ENCODE measurements around the gene CAPN15. TPM values are rescaled to one million over a fixed set of nuclear protein-coding genes. Genes with fewer than 3 reads are reported as not detected.

The CAPN15 gene
- total and polyA plus RNA-seq, 9 of the 15 experiments (the other 6 are each of a cell fraction or from before 2014, with no cell fraction given): 0.62 to 111 (median 14.2) TPM

GRCh38 chr16:590188-590814 lies 62.8 kb downstream of the CAPN15 start (continued):
- TF ChIP-seq CREB3 (tag; conservative IDR thresholded peaks at IDR 0.05; ENCODE audit: low read depth): no peak
- TF ChIP-seq MGA (IDR thresholded peaks at IDR 0.05): no peak
- no peak for TF ChIP-seq KLF10 (CRISPR knock-in tag; IDR thresholded peaks at IDR 0.05)
- no peak for TF ChIP-seq TCF7L2 (IDR thresholded peaks at IDR 0.05; ENCODE audit: low read depth, low read length)
- no peak for TF ChIP-seq TCFL5 (CRISPR knock-in tag; conservative IDR thresholded peaks at IDR 0.05)
- TF ChIP-seq HMGXB4 (CRISPR knock-in tag; IDR thresholded peaks at IDR 0.05): peak; percentile 54; the same call in 1 of the 2 replicates
- TF ChIP-seq KAT2B (IDR thresholded peaks at IDR 0.05; ENCODE audit: low read depth, low read length): no peak
- no peak for TF ChIP-seq ZC3H11A (IDR thresholded peaks at IDR 0.05; ENCODE audit: low read depth, low read length)
- TF ChIP-seq SNIP1 (IDR thresholded peaks at IDR 0.05; ENCODE audit: low read depth): peak; percentile 75
- TF ChIP-seq NR2C2 (CRISPR knock-in tag; IDR thresholded peaks at IDR 0.05): peak; percentile 73
- TF ChIP-seq NR2C2 (tag; IDR thresholded peaks at IDR 0.05): no peak
- TF ChIP-seq ARID3B (CRISPR knock-in tag; IDR thresholded peaks at IDR 0.05; ENCODE audit: borderline replicate concordance): peak; percentile 8; the same call in 1 of the 2 replicates

Data from K562 (cell line).